Heart right ventricle (tissue), 16 donors: Measurements from ENCODE around the gene TAX1BP1. TPM values are rescaled to one million over a fixed set of nuclear protein-coding genes. Genes with fewer than 3 reads are reported as not detected.

Experiments used
- ATAC-seq, 8 donors: fragments of 200-7000 bp; cut with Tn5 transposase; one replicate each; pipeline ENCODE4 v1.9.1; 2020; ENCODE audit warnings: mild to moderate bottlenecking in 8 of 8, moderate library complexity in 8 of 8, moderate number of reproducible peaks in 1 of 8
- DNase-seq, 2 donors: peaks; one replicate each; pipeline ENCODE4 v3.0.0-alpha.2; 2020
- H3K27ac ChIP-seq, 10 donors: fragments of 200-600 bp; sonication (generic) in 2 of 10; one replicate each; pipeline versions ENCODE4 v1.5.0 to v1.8.0; 2020 to 2022; ENCODE audit warnings: mild to moderate bottlenecking in 3 of 10
- H3K27me3 ChIP-seq, 7 donors: fragments of 200-600 bp; one replicate each; pipeline ENCODE4 v1.8.0; 2021 to 2022; ENCODE audit warnings: mild to moderate bottlenecking in 2 of 7
- H3K36me3 ChIP-seq, 9 donors: fragments of 200-600 bp; sonication (generic) in 1 of 9; one replicate each; pipeline versions ENCODE4 v1.5.0 to v1.8.0; 2020 to 2022; ENCODE audit warnings: mild to moderate bottlenecking in 2 of 9
- H3K4me1 ChIP-seq, 9 donors: fragments of 200-600 bp; sonication (generic) in 1 of 9; one replicate each; pipeline versions ENCODE4 v1.5.0 to v1.8.0; 2020 to 2022; ENCODE audit warnings: mild to moderate bottlenecking in 4 of 9
- H3K4me3 ChIP-seq, 10 donors: fragments of 200-600 bp; sonication (generic) in 2 of 10; one replicate each; pipeline versions ENCODE4 v1.5.0 to v1.8.0; 2020 to 2022; ENCODE audit warnings: mild to moderate bottlenecking in 7 of 10, moderate library complexity in 2 of 10
- H3K9me3 ChIP-seq, 11 donors: fragments of 200-600 bp in 10 of 11; sonication (generic) in 2 of 11; one replicate each; pipeline versions ENCODE4 v1.5.0 to v1.8.0; 2013 to 2022; ENCODE audit warnings: mild to moderate bottlenecking in 2 of 11, control low read depth in 1 of 11, moderate library complexity in 1 of 11
- WGBS, 2 donors: extraction: QIAGEN DNeasy Blood & Tissue Kit; methylation state at CpG; one replicate each; pipeline ENCODE4 v1.1.7; 2013; ENCODE audit warnings: inconsistent platforms in 1 of 2; 5-methylcytosine and 5-hydroxymethylcytosine counted together
- intact Hi-C, 10 donors: fragments of 100-400 bp; cut with DNase I; formaldehyde crosslinking; loops; one replicate each; pipeline versions ENCODE4 v1.11.1 to v1.14.2; 2022
- polyA plus RNA-seq, 2 donors: library from polyadenylated mRNA; stranded (reverse); fragments of 200-250 nt; gene quantifications; one replicate each; pipeline ENCODE4 v1.2.3, GENCODE V29; 2013
- total RNA-seq, 10 donors: library from RNA; stranded (reverse); fragmentation: NEBNext Ultra II Directional in 3 of 10; extraction: Animal tissue kit (Norgen Biotek cat#: 25700) in 3 of 10; gene quantifications; one replicate each; pipeline versions ENCODE4 v1.2.1 to v1.2.4, GENCODE V29; 2021 to 2023
- TF ChIP-seq, protein P1 (sequence below), 9 donors: fragments of 200-600 bp; sonication (generic) in 2 of 9; IDR thresholded peaks; one replicate each; pipeline versions ENCODE4 v1.5.0 to v1.8.0; 2021 to 2022; ENCODE audit warnings: antibody characterized with exemption in 9 of 9, mild to moderate bottlenecking in 5 of 9, moderate library complexity in 1 of 9
- donor health status: Arrhythmogenic right ventricular cardiomyopathy.
- donor health status: ischemic (EF 13 %, LVEDD 7.1; RV severe dilation, severe dysfunction).
- donor health status: healthy with polysubstance abuse.
- donor health status: DM: no; HTN: yes; CAD: no.
- donor health status: DM: no; HTN: no; CAD: no.
- donor health status: ischemic (EF 25% LVEDD 6.9; RV normal size, moderate dysfunction).
- donor health status: ischemic (EF 25% LVEDD 5.7; RV mildly dilated, moderate dysfunction).
- donor health status: healthy.
- donor health status: DM: yes; HTN: yes; CAD: no.
- donor health status: Ischemic cardiomyopathy.
- donor health status: ischemic (EF 35%, LVEDD 5.7; RV mildly dilated, moderate dysfunction).
- donor health status: nonischemic (EF 11% LVEDD 7.7; RV severe dilation, severe dysfunction).
- donor health status: DM: yes; HTN: yes; CAD: no.
- donor health status: PGD.
- donor health status: ischemic (EF 29% LVEDD 5.4; RV normal size, mild dysfunction).
- donor health status: nonischemic (EF 23%, LVEDD 6.1; RV moderate dilation, normal function).

Gene TAX1BP1
- total and polyA plus RNA-seq, 12 donors, result 54.0 to 190 (median 165) TPM

DNA sequence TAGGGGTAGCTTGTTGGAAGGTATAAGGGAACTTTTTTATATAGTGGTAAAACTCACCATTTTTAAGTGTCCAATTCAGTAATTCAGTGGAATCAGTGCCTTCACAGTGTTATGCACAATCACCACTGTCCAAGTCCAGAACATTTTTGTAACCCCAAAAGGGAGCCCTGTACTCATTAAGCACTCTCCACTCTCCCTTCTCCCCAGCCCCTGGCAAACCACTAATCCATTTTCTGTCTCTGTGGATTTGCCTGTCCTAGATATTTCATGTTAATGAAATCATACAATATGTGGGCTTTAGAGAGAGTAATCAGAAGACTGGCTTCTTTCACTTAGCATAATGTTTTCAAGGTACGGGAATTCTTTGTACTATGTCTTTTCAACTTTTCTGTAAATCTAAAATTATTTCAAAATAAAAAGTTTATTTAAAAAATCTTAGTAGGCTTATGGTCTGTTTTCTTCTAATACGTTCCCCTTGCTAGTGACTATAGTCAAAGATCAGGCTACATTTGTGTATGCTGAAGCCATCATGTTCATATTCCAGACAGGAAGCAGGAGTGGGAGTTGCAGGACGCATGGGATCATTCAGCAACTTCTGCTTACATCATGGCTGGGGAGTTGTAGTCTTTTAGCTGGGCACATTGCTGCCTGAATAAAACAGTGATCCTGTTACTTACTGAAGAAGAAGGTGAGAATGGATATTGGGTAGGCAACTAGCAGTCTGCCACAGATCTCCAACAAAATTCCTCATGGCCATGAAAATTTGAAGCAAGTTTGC is 35.4 kb upstream of the TAX1BP1 start:
- ATAC-seq (peak in 6 of 8 donors; percentile 44 to 71 (median 59)), DNase-seq (no peak)
- no peak overlapping the region for H3K4me3 ChIP-seq
- H3K27ac ChIP-seq, result peak overlapping the region in 4 of 10 donors; percentile 18 to 35 (median 24)
- TF ChIP-seq, protein P1, sequence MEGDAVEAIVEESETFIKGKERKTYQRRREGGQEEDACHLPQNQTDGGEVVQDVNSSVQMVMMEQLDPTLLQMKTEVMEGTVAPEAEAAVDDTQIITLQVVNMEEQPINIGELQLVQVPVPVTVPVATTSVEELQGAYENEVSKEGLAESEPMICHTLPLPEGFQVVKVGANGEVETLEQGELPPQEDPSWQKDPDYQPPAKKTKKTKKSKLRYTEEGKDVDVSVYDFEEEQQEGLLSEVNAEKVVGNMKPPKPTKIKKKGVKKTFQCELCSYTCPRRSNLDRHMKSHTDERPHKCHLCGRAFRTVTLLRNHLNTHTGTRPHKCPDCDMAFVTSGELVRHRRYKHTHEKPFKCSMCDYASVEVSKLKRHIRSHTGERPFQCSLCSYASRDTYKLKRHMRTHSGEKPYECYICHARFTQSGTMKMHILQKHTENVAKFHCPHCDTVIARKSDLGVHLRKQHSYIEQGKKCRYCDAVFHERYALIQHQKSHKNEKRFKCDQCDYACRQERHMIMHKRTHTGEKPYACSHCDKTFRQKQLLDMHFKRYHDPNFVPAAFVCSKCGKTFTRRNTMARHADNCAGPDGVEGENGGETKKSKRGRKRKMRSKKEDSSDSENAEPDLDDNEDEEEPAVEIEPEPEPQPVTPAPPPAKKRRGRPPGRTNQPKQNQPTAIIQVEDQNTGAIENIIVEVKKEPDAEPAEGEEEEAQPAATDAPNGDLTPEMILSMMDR (IDR thresholded peaks at IDR 0.05), result no peak
- H3K9me3 ChIP-seq, result no peaks in the 10 kb centered on the region
- H3K27me3 ChIP-seq, result no peaks in the 10 kb centered on the region
- intact Hi-C loops, result no loop called here
- peaks cover 0 to 7% (median 0%) of the 10 kb centered on the region in 9 donors for H3K4me1 ChIP-seq
- no peaks in the 10 kb centered on the region for H3K36me3 ChIP-seq
- 59 to 63% methylated on average over 3 of the region's 3 CpGs for WGBS, 2 donors

DNA sequence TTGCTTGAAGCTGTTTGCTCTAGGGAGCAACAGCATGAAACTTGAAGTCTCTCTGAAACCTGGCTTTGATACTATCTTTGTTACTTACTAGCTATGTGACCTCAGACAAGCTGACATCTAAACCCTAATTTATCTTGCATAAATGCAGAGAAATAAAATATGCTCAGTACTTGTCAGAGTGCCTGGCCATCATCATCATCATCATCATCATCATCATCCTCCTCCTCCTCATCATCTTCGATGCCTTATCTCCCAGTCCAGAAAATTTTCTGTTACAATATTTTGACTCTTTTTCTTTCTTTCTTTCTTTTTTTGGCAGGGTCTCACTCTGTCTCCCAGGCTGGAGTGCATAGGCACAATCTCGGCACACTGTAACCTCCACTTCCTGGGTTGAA is 34.8 kb upstream of the TAX1BP1 start:
- peaks cover 0 to 7% (median 0%) of the 10 kb centered on the region in 9 donors for H3K4me1 ChIP-seq
- no peak overlapping the region for H3K4me3 ChIP-seq
- ATAC-seq (peak in 1 of 8 donors; percentile 15), DNase-seq (no peak)
- no peaks in the 10 kb centered on the region for H3K9me3 ChIP-seq
- peak overlapping the region in 3 of 10 donors; percentile 18 to 35 (median 29) for H3K27ac ChIP-seq
- no peaks in the 10 kb centered on the region for H3K36me3 ChIP-seq
- TF ChIP-seq, protein P1 (IDR thresholded peaks at IDR 0.05), result no peak
- no peaks in the 10 kb centered on the region for H3K27me3 ChIP-seq
- 86 to 89% methylated on average over 2 of the region's 2 CpGs for WGBS, 2 donors
- intact Hi-C loops, result no loop called here

DNA sequence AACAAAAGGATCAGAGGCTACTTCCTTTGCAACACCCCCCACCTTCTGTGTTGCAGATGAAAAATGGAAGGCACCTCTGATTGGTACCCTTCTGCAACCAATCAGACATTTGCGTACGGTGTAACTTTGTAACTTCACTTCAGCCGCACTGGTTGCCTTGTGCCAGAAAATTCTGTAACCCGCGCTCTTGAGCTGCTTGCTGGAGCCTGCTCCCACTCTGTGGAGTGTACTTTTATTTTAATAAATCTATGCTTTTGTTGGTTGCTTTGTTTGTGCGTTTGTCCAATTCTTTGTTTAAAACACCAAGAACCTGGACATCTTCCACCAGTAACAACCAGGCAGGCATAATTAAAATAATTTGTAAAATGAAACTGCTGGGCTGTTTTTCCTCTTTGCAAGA is 31.5 kb upstream of the TAX1BP1 start:
- TF ChIP-seq, protein P1 (IDR thresholded peaks at IDR 0.05), result no peak
- ATAC-seq (no peak), DNase-seq (no peak)
- Histone ChIP-seq H3K36me3 (no peaks in the 10 kb centered on the region), H3K27me3 (no peaks in the 10 kb centered on the region), H3K27ac (no peak overlapping the region), H3K4me1 (peaks cover 0 to 7% (median 0%) of the 10 kb centered on the region in 9 donors), H3K4me3 (no peak overlapping the region), H3K9me3 (no peaks in the 10 kb centered on the region)
- WGBS, 2 donors, result 93 to 97% methylated on average over 6 of the region's 6 CpGs
- intact Hi-C loops, result no loop called here

DNA sequence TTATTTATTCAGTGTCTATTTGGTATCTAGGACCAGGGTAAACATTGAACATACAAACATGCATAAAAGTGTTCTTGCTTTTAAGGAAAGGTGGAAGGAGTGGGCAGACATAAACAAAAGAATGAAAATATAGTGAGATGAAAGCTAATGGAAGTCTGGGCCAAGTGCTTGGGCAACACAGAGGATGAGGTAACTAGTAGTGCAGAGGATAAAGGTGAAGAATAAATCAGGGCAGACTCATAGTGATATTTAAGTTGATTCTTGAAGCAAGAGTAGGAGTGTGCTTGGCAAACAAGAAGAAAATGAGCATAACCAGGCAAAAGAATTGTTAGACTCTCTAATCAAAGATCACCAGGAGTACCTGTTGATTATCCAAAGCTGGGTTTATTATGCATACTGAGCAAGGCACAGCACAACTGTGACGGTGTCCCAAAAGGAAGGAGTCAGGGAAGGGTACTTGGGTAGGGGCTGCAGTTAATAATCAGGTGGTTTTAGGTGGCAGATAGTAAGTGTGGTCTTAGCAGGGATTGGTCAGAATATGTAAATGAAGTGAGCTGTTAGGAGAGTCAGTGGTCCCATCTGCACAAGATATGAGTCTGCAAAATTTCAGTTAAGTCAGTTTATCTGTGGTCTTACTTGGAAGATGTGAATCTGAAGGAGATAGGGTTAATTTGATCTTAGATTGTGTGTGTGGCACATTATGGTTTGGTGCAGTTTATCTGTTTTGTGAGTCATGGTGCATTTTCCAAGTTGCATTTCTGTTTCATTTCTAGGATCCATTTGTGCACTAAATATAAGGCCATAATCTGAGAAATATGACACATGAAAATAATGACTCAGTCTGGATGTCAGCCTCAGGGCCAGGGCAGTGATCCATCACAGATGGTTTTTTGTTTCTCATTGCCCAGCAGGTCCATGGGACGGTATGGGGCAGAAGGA is 30.6 kb upstream of the TAX1BP1 start:
- TF ChIP-seq, protein P1 (IDR thresholded peaks at IDR 0.05), result no peak
- H3K9me3 ChIP-seq, result no peaks in the 10 kb centered on the region
- no peak for DNase-seq
- no peak overlapping the region for H3K27ac ChIP-seq
- peaks cover 0 to 7% (median 0%) of the 10 kb centered on the region in 9 donors for H3K4me1 ChIP-seq
- ATAC-seq, result peak in 4 of 8 donors; percentile 31 to 74 (median 49)
- no peak overlapping the region for H3K4me3 ChIP-seq
- no peaks in the 10 kb centered on the region for H3K36me3 ChIP-seq
- intact Hi-C loops, result no loop called here
- H3K27me3 ChIP-seq, result no peaks in the 10 kb centered on the region
- 56 to 73% methylated on average over 2 of the region's 2 CpGs for WGBS, 2 donors
